MCF 10A (cell line): ENCODE measurements around the gene KRTAP4-8. TPM values are rescaled to one million over a fixed set of nuclear protein-coding genes. Genes with fewer than 3 reads are reported as not detected.
A peak's percentile ranks its signal among the peaks of the same experiment; 100 is the strongest.
"Not testable (repeated sequence)": the region's sequence is repeated elsewhere in the genome, so short reads cannot be mapped to it uniquely, and the experiment has no call there.

ENCODE experiments used
- BruUV-seq: library from RNA; stranded (reverse); fragments of 400-500 nt; replicated peaks from 2 replicates; lab custom pipeline; 2021; lab: Mats Ljungman, UMichigan
- CTCF ChIA-PET: fragments of 300-600 bp; sonication (Branson Sonifier 250); formaldehyde crosslinking; extraction: SDS; loops from one replicate; lab custom pipeline; 2021; ENCODE audit warnings: antibody characterized with exemption, inconsistent platforms; lab: Yijun Ruan, JAX
- POLR2A ChIA-PET: fragments of 300-600, 350-650 bp; sonication (Branson Sonifier 250); formaldehyde crosslinking; extraction: SDS; loops from one replicate; lab custom pipeline; 2020; ENCODE audit warnings: antibody characterized with exemption, inconsistent platforms; lab: Yijun Ruan, JAX
- DNase-seq: peaks from one replicate; pipeline ENCODE4 v3.0.0-alpha.2; 2018; ENCODE audit not compliant: unreplicated experiment
- H3K27ac Mint-ChIP-seq: one replicate; pipeline ENCODE4 v1.8.0; 2022; ENCODE audit warnings: mild to moderate bottlenecking, low read depth, mixed read lengths; ENCODE audit not compliant: unreplicated experiment
- H3K27me3 Mint-ChIP-seq: one replicate; pipeline ENCODE4 v1.8.0; 2022; ENCODE audit warnings: mixed read lengths; ENCODE audit not compliant: insufficient read depth, unreplicated experiment
- H3K36me3 Mint-ChIP-seq: one replicate; pipeline ENCODE4 v1.8.0; 2022; ENCODE audit warnings: mild to moderate bottlenecking, moderate library complexity, mixed read lengths; ENCODE audit not compliant: insufficient read depth, unreplicated experiment
- H3K4me1 Mint-ChIP-seq: one replicate; pipeline ENCODE4 v1.8.0; 2022; ENCODE audit warnings: mixed read lengths; ENCODE audit not compliant: insufficient read depth, unreplicated experiment
- H3K4me3 Mint-ChIP-seq: one replicate; pipeline ENCODE4 v1.8.0; 2022; ENCODE audit warnings: mild to moderate bottlenecking, moderate library complexity, mixed read lengths; ENCODE audit not compliant: unreplicated experiment
- H3K9me3 Mint-ChIP-seq: one replicate; pipeline ENCODE4 v1.8.0; 2022; ENCODE audit warnings: mixed read lengths; ENCODE audit not compliant: unreplicated experiment
- CTCF ChIP-seq: fragments of 200-600 bp; IDR thresholded peaks from one replicate; pipeline ENCODE4 v1.8.0; 2022; ENCODE audit warnings: antibody characterized with exemption, mild to moderate bottlenecking; ENCODE audit not compliant: unreplicated experiment
- intact Hi-C: fragments of 100-400 bp; cut with micrococcal nuclease; formaldehyde crosslinking; loops from 2 replicates; pipeline ENCODE4 v1.14.1; 2022
- total RNA-seq: library from RNA; stranded (reverse); gene quantifications from 2 replicates; pipeline ENCODE4 v1.2.3, GENCODE V29; 2022

Gene KRTAP4-8
- total RNA-seq, 1 experiment from 2014 or later: not detected

GRCh38 chr17:41096055-41096454 lies 1.9 kb downstream of the KRTAP4-8 start:
- Mint-ChIP-seq H3K36me3 (no peaks in the 10 kb centered on the region), H3K9me3 (no peaks in the 10 kb centered on the region), H3K27me3 (no peaks in the 10 kb centered on the region), H3K4me1 (peaks cover 19% of the 10 kb centered on the region), H3K4me3 (no peak overlapping the region), H3K27ac (no peak overlapping the region)
- TF ChIP-seq CTCF: no peak
- DNase-seq: no peak
- intact Hi-C loops: no loop called here
- POLR2A ChIA-PET: no interaction called here
- CTCF ChIA-PET: no interaction called here
- BruUV-seq: no TSS peak

DNA sequence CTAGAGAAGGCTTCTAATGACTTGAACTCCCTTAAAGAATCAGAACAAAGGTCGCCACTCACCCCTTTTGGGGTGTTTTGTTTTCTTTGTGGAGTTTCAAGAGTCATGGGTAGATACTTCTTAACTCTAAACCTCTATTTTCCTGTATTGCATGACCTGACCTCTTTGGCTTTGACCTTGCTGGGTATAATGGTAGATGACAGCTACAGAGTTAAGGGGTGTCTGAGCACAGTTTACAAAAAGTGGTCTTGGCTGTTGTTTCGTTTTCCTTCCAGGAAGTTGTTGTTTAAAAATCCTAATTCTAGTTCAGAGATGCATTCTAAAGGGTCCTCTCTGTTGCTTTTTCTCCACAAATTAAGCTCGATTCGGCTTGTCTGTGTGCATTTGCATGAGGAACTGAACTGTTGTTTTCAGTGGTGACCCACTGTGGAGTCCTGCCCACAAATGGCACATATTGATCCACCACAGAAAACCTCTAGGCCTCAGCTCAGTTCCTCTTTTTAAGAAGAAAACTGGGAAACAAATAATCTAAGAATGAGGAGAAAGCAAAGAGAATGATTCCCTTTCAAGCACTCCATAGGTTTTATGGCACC lies 9.1 kb downstream of the KRTAP4-8 start:
- CTCF ChIA-PET, DNase-seq, BruUV-seq, H3K4me3 Mint-ChIP-seq, H3K27ac Mint-ChIP-seq, H3K9me3 Mint-ChIP-seq, POLR2A ChIA-PET, H3K36me3 Mint-ChIP-seq, H3K27me3 Mint-ChIP-seq, H3K4me1 Mint-ChIP-seq, intact Hi-C loops: not testable (repeated sequence)

- H3K4me3 Mint-ChIP-seq, H3K27me3 Mint-ChIP-seq, H3K9me3 Mint-ChIP-seq, H3K36me3 Mint-ChIP-seq, BruUV-seq, DNase-seq, CTCF ChIA-PET, intact Hi-C loops, H3K27ac Mint-ChIP-seq: not testable (repeated sequence)
- POLR2A ChIA-PET: interaction anchor here (0.6 kb wide), 1 partner anchor 59 kb away, joined by 3 read pairs; no protein-coding TSS in a partner anchor
- H3K4me1 Mint-ChIP-seq: peaks cover 16% of the 10 kb centered on the region
Measured at GRCh38 chr17:41084100-41084856, 13.7 kb downstream of the KRTAP4-8 start, which contains the start of gene KRTAP4-7. TSS of gene KRTAP4-7 (plus strand) at chr17:41084150. CDS start at chr17:41084207, 57 bp downstream.

- CTCF ChIA-PET, H3K36me3 Mint-ChIP-seq, intact Hi-C loops, H3K4me3 Mint-ChIP-seq, H3K27ac Mint-ChIP-seq, H3K9me3 Mint-ChIP-seq, H3K27me3 Mint-ChIP-seq, BruUV-seq, DNase-seq: not testable (repeated sequence)
- H3K4me1 Mint-ChIP-seq: peaks cover 16% of the 10 kb centered on the region
- POLR2A ChIA-PET: interaction anchor here (0.6 kb wide), 1 partner anchor 58 kb away, joined by 3 read pairs; no protein-coding TSS in a partner anchor
Measured at GRCh38 chr17:41083427-41083826, 14.5 kb downstream of the KRTAP4-8 start.

GRCh38 chr17:41082626-41083025 lies 15.3 kb downstream of the KRTAP4-8 start:
- Mint-ChIP-seq H3K4me1 (peaks cover 16% of the 10 kb centered on the region), H3K27ac (no peak overlapping the region), H3K36me3 (no peaks in the 10 kb centered on the region), H3K4me3 (no peak overlapping the region), H3K27me3 (no peaks in the 10 kb centered on the region), H3K9me3 (no peaks in the 10 kb centered on the region)
- intact Hi-C loops: no loop called here
- BruUV-seq: no TSS peak
- TF ChIP-seq CTCF: no peak
- peak; percentile 33 for DNase-seq
- CTCF ChIA-PET: no interaction called here
- POLR2A ChIA-PET: no interaction called here
